CD4-positive, alpha-beta T cell treated with Interleukin-21 for 1 hour (primary cell): Measurements from ENCODE around the gene OR52R1.
"Not testable (repeated sequence)": the region's sequence is repeated elsewhere in the genome, so short reads cannot be mapped to it uniquely, and the experiment has no call there.

Experiments
- DNase-seq: peaks from one replicate; pipeline ENCODE4 v3.0.0-alpha.2; 2020

The OR52R1 gene

GRCh38 chr11:4804280-4804679, at the start of gene OR52R1:
OR52R1 (minus strand) TSS chr11:4804380; CDS start chr11:4804380, 0 bp downstream.
- no peak for DNase-seq

GRCh38 chr11:4851033-4851432, 46.9 kb upstream of the OR52R1 start:
- DNase-seq = no peak

GRCh38 chr11:4848908-4849532, 44.8 kb upstream of the OR52R1 start, which contains the start of gene OR51S1:
OR51S1 (minus strand) TSS chr11:4849208; CDS start chr11:4849208, 0 bp downstream.
- no peak for DNase-seq

- no peak for DNase-seq
Observed at GRCh38 chr11:4839851-4840549, 35.8 kb upstream of the OR52R1 start.

- no peak for DNase-seq
Observed at GRCh38 chr11:4830909-4831308, 26.7 kb upstream of the OR52R1 start.

- no peak for DNase-seq
Observed at GRCh38 chr11:4830346-4830745, 26.2 kb upstream of the OR52R1 start.

- DNase-seq = no peak
Observed at GRCh38 chr11:4826425-4826824, 22.2 kb upstream of the OR52R1 start.

GRCh38 chr11:4825132-4825531, 21.0 kb upstream of the OR52R1 start:
- DNase-seq = no peak

- no peak for DNase-seq
Observed at GRCh38 chr11:4821021-4821420, 16.8 kb upstream of the OR52R1 start, which contains the start of gene OR51F2. OR51F2 (plus strand) TSS chr11:4821321; CDS start chr11:4821422, 101 bp downstream.

GRCh38 chr11:4809246-4809645, 5.1 kb upstream of the OR52R1 start:
- DNase-seq = no peak

GRCh38 chr11:4808476-4808875, 4.3 kb upstream of the OR52R1 start:
- no peak for DNase-seq

GRCh38 chr11:4801316-4801715, 2.9 kb downstream of the OR52R1 start:
- not testable (repeated sequence) for DNase-seq

- no peak for DNase-seq
Observed at GRCh38 chr11:4798427-4799183, 5.6 kb downstream of the OR52R1 start.

GRCh38 chr11:4797206-4797605, 7.0 kb downstream of the OR52R1 start:
- DNase-seq = no peak

- no peak for DNase-seq
Observed at GRCh38 chr11:4782454-4782853, 21.7 kb downstream of the OR52R1 start.

- no peak for DNase-seq
Observed at GRCh38 chr11:4769838-4770237, 34.3 kb downstream of the OR52R1 start, which contains the start of gene OR51F1. OR51F1 (minus strand) TSS chr11:4769938; CDS start chr11:4769938, 0 bp downstream.

- DNase-seq = no peak
Observed at GRCh38 chr11:4768094-4768493, 36.1 kb downstream of the OR52R1 start.

- DNase-seq = no peak
Observed at GRCh38 chr11:4766420-4767043, 37.6 kb downstream of the OR52R1 start.

- no peak for DNase-seq
Observed at GRCh38 chr11:4763096-4763495, 41.1 kb downstream of the OR52R1 start.
